Transverse colon (tissue), 4 donors: ENCODE data around the gene GMEB1.
"Not testable (repeated sequence)": the region's sequence is repeated elsewhere in the genome, so short reads cannot be mapped to it uniquely, and the experiment has no call there.

Source experiments
- CTCF ChIP-seq, 5 experiments: fragments of 200-600 bp in 3 of 5; fragments of 450-650 bp in 2 of 5; sonication (generic) in 3 of 5; IDR thresholded peaks; 1 replicate in 2 of 5; 2 replicates in 3 of 5; pipeline ENCODE4 v1.5.1; 2016 to 2017; ENCODE audit warnings: antibody characterized with exemption in 5 of 5, inconsistent platforms in 3 of 5, mild to moderate bottlenecking in 2 of 5, moderate library complexity in 1 of 5
- EP300 ChIP-seq: sonication (generic); formaldehyde crosslinking; IDR thresholded peaks from one replicate; pipeline ENCODE4 v1.6.1; 2017; ENCODE audit warnings: antibody characterized with exemption, low read depth
- POLR2A ChIP-seq: fragments of 450-650 bp; IDR thresholded peaks from one replicate; pipeline ENCODE4 v1.6.1; 2016; ENCODE audit warnings: antibody characterized with exemption, mild to moderate bottlenecking, moderate library complexity
- POLR2AphosphoS5 ChIP-seq, 3 donors: sonication (generic); formaldehyde crosslinking; IDR thresholded peaks; one replicate each; pipeline ENCODE4 v1.6.1; 2016; ENCODE audit warnings: antibody characterized with exemption in 3 of 3

- not testable (repeated sequence) for TF ChIP-seq EP300; CTCF (IDR thresholded peaks at IDR 0.05); POLR2A; POLR2AphosphoS5 (IDR thresholded peaks at IDR 0.05)
Observed at GRCh38 chr1:28721927-28722326, 53.3 kb downstream of the GMEB1 start.
